ENCODE measurements around the gene RPS6KL1. TPM values are rescaled to one million over a fixed set of nuclear protein-coding genes. Genes with fewer than 3 reads are reported as not detected.

The RPS6KL1 gene
- total RNA-seq, 1 experiment from 2014 or later: 18.8 TPM

DNA sequence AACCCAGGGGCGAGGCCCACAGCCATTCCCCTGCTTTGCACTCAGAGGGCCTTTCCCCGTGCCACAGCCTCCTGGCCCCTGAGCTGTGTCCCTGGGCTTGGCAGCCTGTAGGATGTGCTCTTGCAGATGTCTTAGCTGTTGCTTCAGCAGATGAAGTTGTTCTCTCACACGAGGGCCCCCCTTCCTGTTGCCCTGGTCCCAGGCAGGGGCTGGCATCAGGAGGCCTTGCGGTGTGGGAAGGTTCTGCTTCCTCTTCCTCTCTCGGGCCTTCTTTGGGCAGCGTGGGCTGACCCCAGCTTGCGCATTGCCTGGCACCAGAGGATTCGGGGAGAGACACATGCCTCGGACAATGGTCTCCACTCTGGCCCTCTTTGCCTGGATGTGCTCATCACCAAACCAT is 59.8 kb downstream of the RPS6KL1 start:
- Histone ChIP-seq H3K4ac (ENCODE audit: low read depth, low read length) (no peak overlapping the region), H3K27me3 (ENCODE audit: insufficient read depth, low read length) (no peaks in the 10 kb centered on the region), H4K8ac (replicated peaks; ENCODE audit: insufficient read length, low read depth, low read length) (no peak overlapping the region), H3K9ac (ENCODE audit: extremely low read depth, insufficient read length, low read length) (no peak overlapping the region), H2BK5ac (ENCODE audit: insufficient read length, low read length) (no peak overlapping the region), H3K23me2 (ENCODE audit: insufficient read length, low read depth, low read length, poor library complexity, severe bottlenecking) (no peaks in the 10 kb centered on the region), H2BK120ac (ENCODE audit: low read depth, low read length, poor library complexity, severe bottlenecking) (no peak overlapping the region), H2AK5ac (ENCODE audit: insufficient read length, low read length) (no peak overlapping the region), H4K20me1 (ENCODE audit: control insufficient read depth, insufficient read depth, insufficient read length) (no peaks in the 10 kb centered on the region), H3K4me1 (ENCODE audit: insufficient read depth, low read length) (no peaks in the 10 kb centered on the region), H3K23ac (ENCODE audit: insufficient read length, low read depth, low read length) (no peak overlapping the region), H2AFZ (ENCODE audit: low read length) (no peak overlapping the region), H4K91ac (ENCODE audit: insufficient read length, low read depth, low read length) (no peak overlapping the region), H2BK20ac (ENCODE audit: low read depth, low read length, poor library complexity, severe bottlenecking) (no peak overlapping the region), H2BK15ac (ENCODE audit: low read depth, low read length) (no peak overlapping the region), H3K27ac (ENCODE audit: insufficient read length, low read depth, low read length) (no peak overlapping the region), H3K9me3 (ENCODE audit: control insufficient read depth, low read depth, low read length) (no peaks in the 10 kb centered on the region), H3K14ac (ENCODE audit: insufficient read depth, low read length) (no peak overlapping the region), H3K4me2 (ENCODE audit: insufficient read depth, insufficient read length, low read length) (no peak overlapping the region), H3K79me2 (ENCODE audit: insufficient read depth, low read length) (no peaks in the 10 kb centered on the region), H2BK12ac (ENCODE audit: insufficient read length, low read depth, low read length) (no peak overlapping the region), H3K79me1 (ENCODE audit: insufficient read depth, low read depth, low read length, poor library complexity, severe bottlenecking) (no peaks in the 10 kb centered on the region), H3K56ac (ENCODE audit: insufficient read length, low read depth, low read length) (no peak overlapping the region), H3K18ac (ENCODE audit: insufficient read length, low read depth, low read length) (peak overlapping the region; percentile 44), H4K5ac (ENCODE audit: insufficient read length, low read depth, low read length) (no peak overlapping the region), H3T11ph (ENCODE audit: low read length) (no peak overlapping the region)
- WGBS (ENCODE audit: extremely low coverage, insufficient read length, low lambda C conversion rate): no CpG with 5 or more reads among the region's 9 CpGs
- Mint-ChIP-seq H3K27ac (peak overlapping the region in 1 of 3 experiments; percentile 52; a peak in 1 of 7 replicates), H3K36me3 (ENCODE audit: insufficient read depth in 1 of 3, low read depth in 3 of 3) (no peaks in the 10 kb centered on the region), H3K9me3 (no peaks in the 10 kb centered on the region), H3K4me1 (peaks cover 0 to 5% of the 10 kb centered on the region in 2 experiments; a peak in 1 of 4 replicates), H3K27me3 (ENCODE audit: low read depth) (peaks cover 3% of the 10 kb centered on the region; the same call in 1 of the 2 replicates), H3K4me3 (no peak overlapping the region)
- TF ChIP-seq, protein P1, sequence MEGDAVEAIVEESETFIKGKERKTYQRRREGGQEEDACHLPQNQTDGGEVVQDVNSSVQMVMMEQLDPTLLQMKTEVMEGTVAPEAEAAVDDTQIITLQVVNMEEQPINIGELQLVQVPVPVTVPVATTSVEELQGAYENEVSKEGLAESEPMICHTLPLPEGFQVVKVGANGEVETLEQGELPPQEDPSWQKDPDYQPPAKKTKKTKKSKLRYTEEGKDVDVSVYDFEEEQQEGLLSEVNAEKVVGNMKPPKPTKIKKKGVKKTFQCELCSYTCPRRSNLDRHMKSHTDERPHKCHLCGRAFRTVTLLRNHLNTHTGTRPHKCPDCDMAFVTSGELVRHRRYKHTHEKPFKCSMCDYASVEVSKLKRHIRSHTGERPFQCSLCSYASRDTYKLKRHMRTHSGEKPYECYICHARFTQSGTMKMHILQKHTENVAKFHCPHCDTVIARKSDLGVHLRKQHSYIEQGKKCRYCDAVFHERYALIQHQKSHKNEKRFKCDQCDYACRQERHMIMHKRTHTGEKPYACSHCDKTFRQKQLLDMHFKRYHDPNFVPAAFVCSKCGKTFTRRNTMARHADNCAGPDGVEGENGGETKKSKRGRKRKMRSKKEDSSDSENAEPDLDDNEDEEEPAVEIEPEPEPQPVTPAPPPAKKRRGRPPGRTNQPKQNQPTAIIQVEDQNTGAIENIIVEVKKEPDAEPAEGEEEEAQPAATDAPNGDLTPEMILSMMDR (conservative IDR thresholded peaks at IDR 0.05): no peak
- no peak for DNase-seq
